Prostate gland (tissue), 2 donors: ENCODE results near the gene HOXC6. TPM values are rescaled to one million over a fixed set of nuclear protein-coding genes. Genes with fewer than 3 reads are reported as not detected.

ENCODE experiments used
- DNase-seq: peaks from one replicate; pipeline ENCODE4 v3.0.0-alpha.2; 2019; ENCODE audit warnings: low spot score
- H3K27ac ChIP-seq, 2 donors: fragments of 200-600 bp; sonication (generic); 2 replicates each; pipeline ENCODE4 v1.5.1; 2017 to 2019
- H3K27me3 ChIP-seq: fragments of 200-600 bp; sonication (generic); replicated peaks from 2 replicates; pipeline ENCODE4 v1.5.1; 2019; ENCODE audit not compliant: insufficient read depth
- H3K36me3 ChIP-seq, 2 donors: fragments of 200-600 bp; sonication (generic); 1 replicate in 1 of 2; 2 replicates in 1 of 2; pipeline versions ENCODE4 v1.5.1 to v1.8.1; 2017 to 2019
- H3K4me1 ChIP-seq: fragments of 200-600 bp; sonication (generic); replicated peaks from 2 replicates; pipeline ENCODE4 v1.5.1; 2019
- H3K4me3 ChIP-seq, 2 donors: fragments of 200-600 bp; sonication (generic); 2 replicates each; pipeline ENCODE4 v1.5.1; 2017 to 2019
- H3K9me3 ChIP-seq: fragments of 200-600 bp; sonication (generic); 2 replicates; pipeline ENCODE4 v1.5.1; 2017
- POLR2A ChIP-seq: fragments of 450-650 bp; IDR thresholded peaks from one replicate; pipeline ENCODE4 v1.6.1; 2016; ENCODE audit warnings: antibody characterized with exemption, mild to moderate bottlenecking
- POLR2AphosphoS5 ChIP-seq: sonication (generic); formaldehyde crosslinking; IDR thresholded peaks from one replicate; pipeline ENCODE4 v1.6.1; 2017; ENCODE audit warnings: antibody characterized with exemption
- WGBS: methylation state at CpG from one replicate; pipeline ENCODE4 v1.1.5; 2018; 5-methylcytosine and 5-hydroxymethylcytosine counted together
- intact Hi-C: fragments of 100-400 bp; cut with DNase I; formaldehyde crosslinking; loops from one replicate; pipeline ENCODE4 v1.14.2; 2022
- total RNA-seq, 2 donors: library from RNA; depleted of rRNA; stranded (reverse); fragments of >200 nt; gene quantifications; one replicate each; pipeline ENCODE4 v1.1.0, GENCODE V29; 2016
- TF ChIP-seq, protein P1 (sequence below), 4 experiments: fragments of 200-600 bp in 2 of 4; fragments of 450-650 bp in 2 of 4; sonication (generic) in 2 of 4; IDR thresholded peaks; 1 replicate in 3 of 4; 2 replicates in 1 of 4; pipeline ENCODE4 v1.5.1; 2016 to 2019; ENCODE audit warnings: antibody characterized with exemption in 4 of 4, mild to moderate bottlenecking in 2 of 4, moderate library complexity in 2 of 4

The HOXC6 gene
- total RNA-seq, 2 donors from 2014 or later: 1.3 TPM; not detected in 1

DNA sequence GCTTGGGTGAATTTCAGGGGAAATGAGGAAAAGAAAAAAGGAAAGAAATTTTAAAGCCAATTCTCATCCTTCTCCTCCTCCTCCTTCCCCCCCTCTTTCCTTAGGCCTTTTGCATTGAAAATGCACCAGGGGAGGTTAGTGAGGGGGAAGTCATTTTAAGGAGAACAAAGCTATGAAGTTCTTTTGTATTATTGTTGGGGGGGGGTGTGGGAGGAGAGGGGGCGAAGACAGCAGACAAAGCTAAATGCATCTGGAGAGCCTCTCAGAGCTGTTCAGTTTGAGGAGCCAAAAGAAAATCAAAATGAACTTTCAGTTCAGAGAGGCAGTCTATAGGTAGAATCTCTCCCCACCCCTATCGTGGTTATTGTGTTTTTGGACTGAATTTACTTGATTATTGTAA is 27.3 kb downstream of the HOXC6 start:
- whole genome bisulfite sequencing: 72% methylated on average over 2 of the region's 2 CpGs
- Histone ChIP-seq H3K27me3 (peaks cover 55% of the 10 kb centered on the region), H3K4me1 (no peaks in the 10 kb centered on the region), H3K4me3 (no peak overlapping the region), H3K9me3 (no peaks in the 10 kb centered on the region), H3K27ac (no peak overlapping the region), H3K36me3 (no peaks in the 10 kb centered on the region)
- TF ChIP-seq POLR2AphosphoS5: no peak
- TF ChIP-seq, protein P1, sequence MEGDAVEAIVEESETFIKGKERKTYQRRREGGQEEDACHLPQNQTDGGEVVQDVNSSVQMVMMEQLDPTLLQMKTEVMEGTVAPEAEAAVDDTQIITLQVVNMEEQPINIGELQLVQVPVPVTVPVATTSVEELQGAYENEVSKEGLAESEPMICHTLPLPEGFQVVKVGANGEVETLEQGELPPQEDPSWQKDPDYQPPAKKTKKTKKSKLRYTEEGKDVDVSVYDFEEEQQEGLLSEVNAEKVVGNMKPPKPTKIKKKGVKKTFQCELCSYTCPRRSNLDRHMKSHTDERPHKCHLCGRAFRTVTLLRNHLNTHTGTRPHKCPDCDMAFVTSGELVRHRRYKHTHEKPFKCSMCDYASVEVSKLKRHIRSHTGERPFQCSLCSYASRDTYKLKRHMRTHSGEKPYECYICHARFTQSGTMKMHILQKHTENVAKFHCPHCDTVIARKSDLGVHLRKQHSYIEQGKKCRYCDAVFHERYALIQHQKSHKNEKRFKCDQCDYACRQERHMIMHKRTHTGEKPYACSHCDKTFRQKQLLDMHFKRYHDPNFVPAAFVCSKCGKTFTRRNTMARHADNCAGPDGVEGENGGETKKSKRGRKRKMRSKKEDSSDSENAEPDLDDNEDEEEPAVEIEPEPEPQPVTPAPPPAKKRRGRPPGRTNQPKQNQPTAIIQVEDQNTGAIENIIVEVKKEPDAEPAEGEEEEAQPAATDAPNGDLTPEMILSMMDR (IDR thresholded peaks at IDR 0.05): no peak
- TF ChIP-seq POLR2A: no peak
- intact Hi-C loops: no loop called here
- no peak for DNase-seq

DNA sequence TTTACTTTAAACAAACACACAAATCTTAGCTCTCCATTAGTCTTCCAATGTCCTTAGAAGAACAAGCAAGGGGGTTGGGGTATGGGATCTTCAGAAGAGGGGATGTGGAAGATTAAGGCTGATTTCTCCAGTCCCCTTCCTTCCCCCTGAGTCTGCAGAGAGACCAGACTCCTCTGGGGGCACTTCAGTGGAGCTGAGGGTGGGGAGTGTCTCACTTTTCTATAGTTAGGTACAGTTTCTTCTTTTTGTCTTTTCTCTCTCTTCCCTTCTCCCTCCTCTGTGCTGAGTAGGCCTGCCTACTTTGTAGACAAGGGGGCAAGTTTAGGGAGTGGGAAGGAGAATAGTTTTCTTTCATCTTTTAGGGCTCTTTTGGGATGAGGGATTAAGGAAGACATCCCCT is 27.9 kb downstream of the HOXC6 start:
- Histone ChIP-seq H3K27ac (no peak overlapping the region), H3K4me1 (no peaks in the 10 kb centered on the region)

DNA sequence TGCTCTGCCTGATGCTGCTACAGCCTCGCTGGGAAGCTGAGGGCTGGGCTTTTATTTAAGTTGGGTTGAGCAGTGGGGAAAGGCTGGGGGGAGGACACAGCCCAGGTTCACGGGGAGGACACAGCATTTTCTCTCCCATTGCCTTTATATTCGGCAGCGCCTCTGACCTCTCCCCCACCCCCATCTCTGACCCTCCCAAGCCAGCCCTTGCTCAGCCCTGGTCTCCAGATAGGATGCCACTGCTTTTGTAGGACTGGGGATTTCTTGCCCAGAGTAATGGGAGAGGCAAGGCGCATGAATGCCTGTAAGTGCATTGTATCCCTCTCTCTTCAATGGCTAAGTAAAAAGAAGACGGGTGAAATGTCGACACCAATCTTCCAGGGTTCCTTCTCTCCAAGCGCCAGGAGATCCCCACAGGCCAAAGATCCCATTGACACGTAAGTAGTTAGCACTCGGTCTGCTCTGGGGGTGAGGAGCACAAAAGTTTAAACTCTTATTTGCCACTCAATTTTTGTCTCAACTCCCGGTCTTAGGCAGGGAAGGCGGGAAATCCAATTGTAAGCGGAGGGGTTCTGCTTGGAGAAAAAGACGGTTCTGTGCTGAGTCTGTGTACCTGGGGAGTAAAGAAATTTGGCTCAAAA is 30.0 kb downstream of the HOXC6 start:
- H3K4me1 ChIP-seq: no peaks in the 10 kb centered on the region

More for the DNA sequence above, 27.9 kb downstream of the HOXC6 start:
- intact Hi-C loops: no loop called here
- no peaks in the 10 kb centered on the region for H3K9me3 ChIP-seq
- peaks cover 52% of the 10 kb centered on the region for H3K27me3 ChIP-seq
- H3K4me3 ChIP-seq: no peak overlapping the region
- no peaks in the 10 kb centered on the region for H3K36me3 ChIP-seq
- TF ChIP-seq, protein P1 (IDR thresholded peaks at IDR 0.05): no peak
- TF ChIP-seq POLR2A (no peak), POLR2AphosphoS5 (no peak)
- no peak for DNase-seq

DNA sequence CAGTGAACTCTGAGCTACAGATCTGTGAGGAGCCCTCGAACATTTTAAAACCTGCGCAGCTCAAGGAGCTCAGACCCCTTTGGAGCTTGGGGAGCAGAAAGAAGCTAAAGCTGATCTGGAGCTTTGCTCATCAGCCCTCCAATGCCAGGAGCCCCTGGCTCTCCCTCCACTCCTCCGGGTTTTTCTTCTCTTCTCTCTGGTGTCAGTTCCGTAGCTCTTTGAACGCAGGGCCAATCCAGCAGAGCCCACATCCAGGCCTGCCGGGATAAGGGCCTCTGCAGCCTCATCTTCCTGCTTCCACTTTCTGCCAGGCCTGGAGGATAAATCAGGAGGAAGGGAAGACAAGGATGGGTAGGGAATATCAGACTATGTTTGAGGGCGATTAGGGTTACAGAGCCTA is 31.4 kb downstream of the HOXC6 start:
- Histone ChIP-seq H3K4me3 (no peak overlapping the region), H3K27ac (no peak overlapping the region), H3K4me1 (no peaks in the 10 kb centered on the region), H3K27me3 (peaks cover 37% of the 10 kb centered on the region), H3K36me3 (no peaks in the 10 kb centered on the region), H3K9me3 (no peaks in the 10 kb centered on the region)
- TF ChIP-seq, protein P1 (IDR thresholded peaks at IDR 0.05): no peak
- TF ChIP-seq POLR2AphosphoS5 (no peak), POLR2A (no peak)
- no peak for DNase-seq
- intact Hi-C loops: no loop called here
- 30% methylated on average over 7 of the region's 7 CpGs for WGBS

More for the DNA sequence above, 30.0 kb downstream of the HOXC6 start:
- intact Hi-C loops: no loop called here
- no peak overlapping the region for H3K4me3 ChIP-seq
- DNase-seq: no peak
- H3K36me3 ChIP-seq: no peaks in the 10 kb centered on the region
- H3K27me3 ChIP-seq: peaks cover 46% of the 10 kb centered on the region
- 49% methylated on average over 14 of the region's 14 CpGs for WGBS
- TF ChIP-seq, protein P1 (IDR thresholded peaks at IDR 0.05): no peak
- no peak for TF ChIP-seq POLR2A
- H3K27ac ChIP-seq: no peak overlapping the region
- H3K9me3 ChIP-seq: no peaks in the 10 kb centered on the region

DNA sequence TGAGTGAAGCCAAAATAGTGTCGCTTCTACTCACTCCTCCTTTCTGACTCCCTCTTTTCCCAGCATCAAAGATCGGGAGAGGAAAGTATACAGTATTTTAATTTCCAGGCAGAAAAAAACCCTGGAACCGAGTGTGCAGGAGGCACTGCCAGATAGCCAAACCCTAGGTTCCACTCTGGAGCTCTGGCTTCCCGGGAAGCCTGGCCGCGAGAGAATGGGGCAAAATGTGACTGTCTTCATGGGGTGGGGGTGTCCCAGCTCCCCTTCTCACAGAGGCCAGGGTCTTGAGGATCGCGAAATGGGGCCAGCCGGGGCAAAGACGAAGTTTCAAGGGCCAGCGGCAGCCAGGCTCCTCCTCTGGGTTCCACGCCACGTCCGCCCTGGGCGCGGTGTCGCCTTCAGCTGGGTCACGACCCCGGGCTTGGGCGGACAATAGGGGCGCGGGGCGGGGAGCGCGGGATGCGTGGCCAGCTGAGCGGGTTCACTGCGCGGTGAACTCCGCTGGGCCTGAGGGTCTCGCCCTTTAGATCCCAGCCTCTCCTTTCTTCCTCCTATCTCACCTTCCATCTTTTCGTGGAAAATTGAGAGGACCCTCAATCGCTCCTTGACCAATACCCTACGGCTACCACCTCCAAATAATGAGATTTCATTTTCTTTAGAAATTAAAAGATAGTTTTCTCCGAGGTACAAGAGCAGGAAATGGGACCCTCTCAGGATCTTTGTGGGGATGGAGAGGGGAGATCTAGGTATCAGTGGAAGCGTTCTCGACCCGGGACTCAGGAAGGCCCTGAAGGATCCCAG is 32.1 kb downstream of the HOXC6 start:
- Histone ChIP-seq H3K36me3 (no peaks in the 10 kb centered on the region), H3K9me3 (no peaks in the 10 kb centered on the region), H3K4me3 (no peak overlapping the region), H3K27me3 (peaks cover 34% of the 10 kb centered on the region), H3K4me1 (no peaks in the 10 kb centered on the region), H3K27ac (no peak overlapping the region)
- 29% methylated on average over 37 of the region's 38 CpGs for WGBS
- intact Hi-C loops: no loop called here
- TF ChIP-seq POLR2AphosphoS5 (no peak), POLR2A (no peak)
- TF ChIP-seq, protein P1 (IDR thresholded peaks at IDR 0.05): no peak
- no peak for DNase-seq
